Endothelial cell (in vitro differentiated cells): Measurements from ENCODE around the gene ZP1. TPM values are rescaled to one million over a fixed set of nuclear protein-coding genes. Genes with fewer than 3 reads are reported as not detected.

Experiments
- DNase-seq: peaks from one replicate; pipeline ENCODE4 v3.0.0; 2021; ENCODE audit warnings: low spot score
- H3K27ac Mint-ChIP-seq: one replicate; pipeline ENCODE4 v1.8.0; 2021; ENCODE audit warnings: mixed read lengths, inconsistent platforms; ENCODE audit not compliant: unreplicated experiment
- H3K27me3 Mint-ChIP-seq: one replicate; pipeline ENCODE4 v1.8.0; 2021; ENCODE audit warnings: mild to moderate bottlenecking, moderate library complexity, mixed read lengths, inconsistent platforms; ENCODE audit not compliant: unreplicated experiment
- H3K36me3 Mint-ChIP-seq: one replicate; pipeline ENCODE4 v1.8.0; 2021; ENCODE audit warnings: mild to moderate bottlenecking, low read depth, mixed read lengths, inconsistent platforms; ENCODE audit not compliant: unreplicated experiment
- H3K4me1 Mint-ChIP-seq: one replicate; pipeline ENCODE4 v1.8.0; 2021; ENCODE audit warnings: mild to moderate bottlenecking, mixed read lengths, inconsistent platforms; ENCODE audit not compliant: unreplicated experiment
- H3K4me3 Mint-ChIP-seq: one replicate; pipeline ENCODE4 v1.8.0; 2021; ENCODE audit warnings: mild to moderate bottlenecking, mixed read lengths, inconsistent platforms; ENCODE audit not compliant: unreplicated experiment
- H3K9me3 Mint-ChIP-seq: one replicate; pipeline ENCODE4 v1.8.0; 2021; ENCODE audit warnings: mixed read lengths, inconsistent platforms; ENCODE audit not compliant: unreplicated experiment
- CTCF ChIP-seq: fragments of 200-600 bp; sonication (generic); IDR thresholded peaks from one replicate; pipeline ENCODE4 v1.5.0; 2021; ENCODE audit warnings: antibody characterized with exemption; ENCODE audit not compliant: unreplicated experiment
- total RNA-seq: library from RNA; stranded (reverse); fragmentation: NEBNext Ultra II Directional; extraction: Animal tissue kit (Norgen Biotek cat#: 25700); gene quantifications from one replicate; pipeline ENCODE4 v1.2.1, GENCODE V29; 2021; ENCODE audit not compliant: unreplicated experiment

The ZP1 gene
- total RNA-seq, 1 donor from 2014 or later: not detected

GRCh38 chr11:60900673-60901404, 33.5 kb downstream of the ZP1 start:
- TF ChIP-seq CTCF: no peak
- H3K27me3 Mint-ChIP-seq: no peaks in the 10 kb centered on the region

GRCh38 chr11:60902625-60903024, 35.3 kb downstream of the ZP1 start:
- H3K27ac Mint-ChIP-seq: no peak overlapping the region
- DNase-seq: no peak
- H3K4me3 Mint-ChIP-seq: no peak overlapping the region
- H3K36me3 Mint-ChIP-seq: peaks cover 26% of the 10 kb centered on the region
- H3K9me3 Mint-ChIP-seq: no peaks in the 10 kb centered on the region
- no peaks in the 10 kb centered on the region for H3K27me3 Mint-ChIP-seq
- H3K4me1 Mint-ChIP-seq: peaks cover 22% of the 10 kb centered on the region
- TF ChIP-seq CTCF: no peak

More at GRCh38 chr11:60900673-60901404, 33.5 kb downstream of the ZP1 start:
- DNase-seq: no peak
- Mint-ChIP-seq H3K27ac (no peak overlapping the region), H3K9me3 (no peaks in the 10 kb centered on the region), H3K4me3 (no peak overlapping the region), H3K4me1 (peaks cover 15% of the 10 kb centered on the region), H3K36me3 (peaks cover 40% of the 10 kb centered on the region)

DNA sequence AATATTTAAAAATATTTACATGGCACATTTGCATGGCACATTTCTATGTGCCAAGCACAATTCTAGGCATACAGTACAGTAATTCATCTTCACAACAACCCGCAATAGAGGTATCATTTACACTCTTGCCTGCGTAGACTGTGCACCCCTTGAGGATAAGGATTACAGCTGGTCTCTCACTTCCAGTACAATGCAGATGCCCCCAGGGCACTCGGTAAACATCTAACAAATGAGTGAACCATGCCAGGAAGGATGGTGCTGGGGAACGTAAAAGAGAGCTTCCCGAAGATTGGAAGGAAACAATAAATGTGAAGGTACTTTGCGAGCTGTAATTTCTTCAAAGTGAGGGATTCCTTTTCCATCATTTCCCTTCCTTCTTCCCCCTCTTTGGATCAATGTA, 37.7 kb downstream of the ZP1 start:
- Mint-ChIP-seq H3K4me3 (peak overlapping the region; percentile 89), H3K4me1 (peaks cover 29% of the 10 kb centered on the region), H3K27me3 (peaks cover 2% of the 10 kb centered on the region), H3K9me3 (no peaks in the 10 kb centered on the region), H3K36me3 (peaks cover 23% of the 10 kb centered on the region), H3K27ac (peak overlapping the region; percentile 77)
- no peak for TF ChIP-seq CTCF
- no peak for DNase-seq

DNA sequence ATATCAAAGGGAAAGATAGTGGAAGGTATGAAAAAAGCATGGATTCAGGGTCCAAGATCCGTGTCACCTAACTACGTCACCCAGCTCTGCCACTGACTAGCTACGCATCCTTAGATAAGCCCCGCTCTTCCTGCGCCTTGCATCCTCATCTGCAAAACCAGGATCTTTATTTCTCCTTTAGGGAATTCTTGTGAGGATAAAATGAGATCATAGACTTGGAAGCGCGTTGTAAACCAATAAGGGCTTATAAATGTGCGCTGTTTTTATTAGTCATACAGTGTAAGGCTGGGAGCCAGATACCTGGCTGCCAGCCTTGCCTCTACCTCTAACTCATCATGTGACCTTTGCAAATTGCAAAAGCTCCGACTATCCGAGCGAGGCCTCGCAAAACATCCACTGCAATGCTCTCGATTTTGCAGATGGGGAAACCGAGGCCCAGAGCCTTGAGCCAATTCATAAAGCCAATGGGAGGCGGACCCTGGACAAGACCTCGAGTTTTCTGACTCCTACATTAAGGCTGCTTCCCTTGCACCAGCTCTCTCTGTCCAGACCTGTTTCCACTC, 38.3 kb downstream of the ZP1 start:
- DNase-seq: no peak
- Mint-ChIP-seq H3K4me1 (peaks cover 34% of the 10 kb centered on the region), H3K27me3 (peaks cover 2% of the 10 kb centered on the region), H3K9me3 (no peaks in the 10 kb centered on the region), H3K36me3 (peaks cover 19% of the 10 kb centered on the region), H3K4me3 (peak overlapping the region; percentile 89), H3K27ac (peak overlapping the region; percentile 77)
- TF ChIP-seq CTCF: no peak
